ENCODE data around the gene HDAC4.

DNA sequence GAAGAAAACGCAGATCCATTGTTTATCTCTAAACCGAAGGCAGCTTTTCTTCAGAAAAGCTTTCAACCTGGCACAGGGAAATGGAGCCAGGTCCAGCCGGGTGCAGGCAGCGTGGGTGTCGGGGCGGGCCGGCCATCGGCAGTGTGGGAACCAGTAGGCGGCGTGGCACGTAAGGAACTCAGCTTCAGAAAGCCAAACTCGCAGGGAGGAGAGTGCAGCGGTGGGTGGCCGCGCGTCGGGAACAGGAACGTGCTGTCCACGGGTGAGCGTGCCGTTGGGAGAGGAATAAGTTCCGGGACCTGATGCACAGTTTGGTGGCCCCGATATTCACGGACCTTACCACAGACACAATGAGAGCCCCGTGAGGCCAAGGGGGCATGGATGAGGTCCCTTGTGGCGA, 282.6 kb downstream of the HDAC4 start:
- TF ChIP-seq EZH2 (IDR thresholded peaks at IDR 0.05; ENCODE audit: insufficient read depth, low read length), result no peak
- no peak for TF ChIP-seq CTCF (IDR thresholded peaks at IDR 0.05; ENCODE audit: insufficient read depth, low read depth, low read length)
